Measurements from ENCODE around the gene KDM3A.

Gene KDM3A

GRCh38 chr2:86471637-86472036 is 30.5 kb downstream of the KDM3A start:
- DNase-seq (ENCODE audit: low read depth) = no peak
- no peak for TF ChIP-seq MYC (IDR thresholded peaks at IDR 0.05; ENCODE audit: low read depth, low read length)
- TF ChIP-seq POLR2A (IDR thresholded peaks at IDR 0.05; ENCODE audit: extremely low read depth, insufficient read length) = no peak
- TF ChIP-seq CTCF (IDR thresholded peaks at IDR 0.05; ENCODE audit: low read depth, low read length) = no peak
- no peak for TF ChIP-seq MAX (IDR thresholded peaks at IDR 0.05; ENCODE audit: low read depth, low read length)
- H3K4me3 ChIP-seq (ENCODE audit: low read depth, low read length) = no peak overlapping the region

- DNase-seq (ENCODE audit: low read depth) = no peak
- no peak for TF ChIP-seq MYC (IDR thresholded peaks at IDR 0.05; ENCODE audit: low read depth, low read length)
- TF ChIP-seq POLR2A (IDR thresholded peaks at IDR 0.05; ENCODE audit: extremely low read depth, insufficient read length) = no peak
- TF ChIP-seq MAX (IDR thresholded peaks at IDR 0.05; ENCODE audit: low read depth, low read length) = no peak
- TF ChIP-seq CTCF (IDR thresholded peaks at IDR 0.05; ENCODE audit: low read depth, low read length) = no peak
- H3K4me3 ChIP-seq (ENCODE audit: low read depth, low read length) = no peak overlapping the region
Measured at GRCh38 chr2:86476092-86476491, 34.9 kb downstream of the KDM3A start.

GRCh38 chr2:86476918-86477317 is 35.7 kb downstream of the KDM3A start:
- TF ChIP-seq MAX (IDR thresholded peaks at IDR 0.05; ENCODE audit: low read depth, low read length) = no peak
- TF ChIP-seq POLR2A (IDR thresholded peaks at IDR 0.05; ENCODE audit: extremely low read depth, insufficient read length) = no peak
- TF ChIP-seq MYC (IDR thresholded peaks at IDR 0.05; ENCODE audit: low read depth, low read length) = no peak
- no peak for TF ChIP-seq CTCF (IDR thresholded peaks at IDR 0.05; ENCODE audit: low read depth, low read length)
- no peak for DNase-seq (ENCODE audit: low read depth)
- H3K4me3 ChIP-seq (ENCODE audit: low read depth, low read length) = no peak overlapping the region

- DNase-seq (ENCODE audit: low read depth) = no peak
- no peak for TF ChIP-seq MYC (IDR thresholded peaks at IDR 0.05; ENCODE audit: low read depth, low read length)
- no peak for TF ChIP-seq MAX (IDR thresholded peaks at IDR 0.05; ENCODE audit: low read depth, low read length)
- TF ChIP-seq POLR2A (IDR thresholded peaks at IDR 0.05; ENCODE audit: extremely low read depth, insufficient read length) = no peak
- no peak for TF ChIP-seq CTCF (IDR thresholded peaks at IDR 0.05; ENCODE audit: low read depth, low read length)
- H3K4me3 ChIP-seq (ENCODE audit: low read depth, low read length) = no peak overlapping the region
Measured at GRCh38 chr2:86477349-86477748, 36.2 kb downstream of the KDM3A start.

- TF ChIP-seq CTCF (IDR thresholded peaks at IDR 0.05; ENCODE audit: low read depth, low read length) = no peak
- no peak for TF ChIP-seq POLR2A (IDR thresholded peaks at IDR 0.05; ENCODE audit: extremely low read depth, insufficient read length)
- no peak for TF ChIP-seq MYC (IDR thresholded peaks at IDR 0.05; ENCODE audit: low read depth, low read length)
- TF ChIP-seq MAX (IDR thresholded peaks at IDR 0.05; ENCODE audit: low read depth, low read length) = no peak
- H3K4me3 ChIP-seq (ENCODE audit: low read depth, low read length) = no peak overlapping the region
- DNase-seq (ENCODE audit: low read depth) = no peak
Measured at GRCh38 chr2:86480105-86480504, 38.9 kb downstream of the KDM3A start.

GRCh38 chr2:86482034-86482433 is 40.9 kb downstream of the KDM3A start:
- TF ChIP-seq MAX (IDR thresholded peaks at IDR 0.05; ENCODE audit: low read depth, low read length) (no peak), MYC (IDR thresholded peaks at IDR 0.05; ENCODE audit: low read depth, low read length) (no peak), CTCF (IDR thresholded peaks at IDR 0.05; ENCODE audit: low read depth, low read length) (no peak), POLR2A (IDR thresholded peaks at IDR 0.05; ENCODE audit: extremely low read depth, insufficient read length) (no peak)
- no peak for DNase-seq (ENCODE audit: low read depth)
- no peak overlapping the region for H3K4me3 ChIP-seq (ENCODE audit: low read depth, low read length)

All from NB4 (cell line).